Neural cell (in vitro differentiated cells): Measurements from ENCODE around the gene CHST11. TPM values are rescaled to one million over a fixed set of nuclear protein-coding genes. Genes with fewer than 3 reads are reported as not detected.

Source experiments
- H2AFZ ChIP-seq: fragments of 200-600, 300-800 bp; sonication (generic), shearing (Covaris generic); 2 replicates; pipeline ENCODE4 v1.6.0; 2014; ENCODE audit warnings: low read depth, mild to moderate bottlenecking, antibody characterized with exemption, low read length, moderate library complexity
- H3F3A ChIP-seq: fragments of 200-600 bp; shearing (Covaris generic); 2 replicates; pipeline ENCODE4 v1.6.1; 2016; ENCODE audit warnings: mild to moderate bottlenecking, moderate library complexity, mixed read lengths, antibody characterized with exemption, low read length; ENCODE audit not compliant: insufficient read depth, poor library complexity, severe bottlenecking
- H3K27ac ChIP-seq: fragments of 200-600, 300-800 bp; sonication (generic), shearing (Covaris generic); 2 replicates; pipeline ENCODE4 v1.5.1; 2014; ENCODE audit warnings: mild to moderate bottlenecking, low read length, moderate library complexity
- H3K27me3 ChIP-seq: fragments of 300-800, 200-600 bp; sonication (generic), shearing (Covaris generic); 2 replicates; pipeline ENCODE4 v1.6.0; 2014; ENCODE audit warnings: mild to moderate bottlenecking, low read depth, low read length, moderate library complexity; ENCODE audit not compliant: insufficient read depth
- H3K36me3 ChIP-seq: fragments of 300-800, 200-600 bp; sonication (generic), shearing (Covaris generic); 2 replicates; pipeline ENCODE4 v1.5.1; 2014; ENCODE audit warnings: mild to moderate bottlenecking, antibody characterized with exemption, low read length, moderate library complexity; ENCODE audit not compliant: insufficient read depth
- H3K4me2 ChIP-seq: fragments of 300-800, 200-600 bp; sonication (generic), shearing (Covaris generic); 2 replicates; pipeline ENCODE4 v1.6.0; 2014; ENCODE audit warnings: mild to moderate bottlenecking, low read length
- H3K4me3 ChIP-seq: fragments of 300-800, 200-600 bp; sonication (generic), shearing (Covaris generic); 2 replicates; pipeline ENCODE4 v1.5.1; 2014; ENCODE audit warnings: mild to moderate bottlenecking, low read length, moderate library complexity
- H3K79me2 ChIP-seq: fragments of 200-600 bp; shearing (Covaris generic); replicated peaks from 2 replicates; pipeline ENCODE4 v1.6.0; 2014; ENCODE audit warnings: mild to moderate bottlenecking, low read length, moderate library complexity; ENCODE audit not compliant: insufficient read depth
- H3K9ac ChIP-seq: fragments of 300-800, 200-600 bp; sonication (generic), shearing (Covaris generic); 2 replicates; pipeline ENCODE4 v1.6.1; 2016; ENCODE audit warnings: mild to moderate bottlenecking, low read length, mixed read lengths
- H3K9me2 ChIP-seq: fragments of 200-600 bp; shearing (Covaris generic); 2 replicates; pipeline ENCODE4 v1.6.1; 2016; ENCODE audit warnings: mild to moderate bottlenecking, low read length, mixed read lengths; ENCODE audit not compliant: insufficient read depth
- H3K9me3 ChIP-seq: fragments of 200-600, 300-800 bp; sonication (generic), shearing (Covaris generic); 2 replicates; pipeline ENCODE4 v1.6.1; 2016; ENCODE audit warnings: mild to moderate bottlenecking, mixed run types, low read length, moderate library complexity, mixed read lengths
- H4K20me1 ChIP-seq: fragments of 200-600 bp; shearing (Covaris generic); 2 replicates; pipeline ENCODE4 v1.6.1; 2016; ENCODE audit warnings: mild to moderate bottlenecking, mixed run types; ENCODE audit not compliant: insufficient read depth
- EP300 ChIP-seq: fragments of 450-650 bp; conservative IDR thresholded peaks from 2 replicates; pipeline ENCODE4 v1.6.1; 2014; ENCODE audit warnings: antibody characterized with exemption, mild to moderate bottlenecking, moderate library complexity; ENCODE audit not compliant: poor library complexity, severe bottlenecking
- EZH2 ChIP-seq: fragments of 200-600, 300-800 bp; shearing (Covaris generic), sonication (generic); IDR thresholded peaks from 2 replicates; pipeline ENCODE4 v1.6.1; 2014; ENCODE audit warnings: antibody characterized with exemption, low read length, borderline replicate concordance, mild to moderate bottlenecking; ENCODE audit not compliant: insufficient read depth, poor library complexity, severe bottlenecking
- MXI1 ChIP-seq: fragments of 450-650 bp; conservative IDR thresholded peaks from 2 replicates; pipeline ENCODE4 v1.6.1; 2014; ENCODE audit warnings: antibody characterized with exemption, mild to moderate bottlenecking; ENCODE audit not compliant: poor library complexity, severe bottlenecking
- POLR2AphosphoS5 ChIP-seq: IDR thresholded peaks from 2 replicates; pipeline ENCODE4 v1.6.1; 2012
- RAD21 ChIP-seq: fragments of 450-650 bp; conservative IDR thresholded peaks from 2 replicates; pipeline ENCODE4 v1.6.1; 2014; ENCODE audit warnings: antibody characterized with exemption, mild to moderate bottlenecking, moderate library complexity
- REST ChIP-seq: IDR thresholded peaks from 2 replicates; pipeline ENCODE4 v1.6.1; 2012; ENCODE audit warnings: borderline replicate concordance
- SMC3 ChIP-seq: fragments of 450-650 bp; conservative IDR thresholded peaks from 2 replicates; pipeline ENCODE4 v1.6.1; 2014; ENCODE audit warnings: antibody characterized with exemption, mild to moderate bottlenecking, moderate library complexity; ENCODE audit not compliant: poor library complexity
- TAF1 ChIP-seq: IDR thresholded peaks from 2 replicates; pipeline ENCODE4 v1.6.1; 2012; ENCODE audit warnings: low read depth
- polyA plus RNA-seq: library from polyadenylated mRNA; depleted of rRNA; stranded (reverse); fragments of >200 nt; gene quantifications from 2 replicates; pipeline ENCODE4 v1.2.3, GENCODE V29; 2014
- TF ChIP-seq, protein P1 (sequence below): fragments of 450-650 bp; IDR thresholded peaks from 2 replicates; pipeline ENCODE4 v1.5.1; 2014; ENCODE audit warnings: antibody characterized with exemption, mild to moderate bottlenecking, moderate library complexity; ENCODE audit not compliant: poor library complexity, severe bottlenecking

Gene CHST11
- polyA plus RNA-seq, 1 donor from 2014 or later, result 15.0 TPM

DNA sequence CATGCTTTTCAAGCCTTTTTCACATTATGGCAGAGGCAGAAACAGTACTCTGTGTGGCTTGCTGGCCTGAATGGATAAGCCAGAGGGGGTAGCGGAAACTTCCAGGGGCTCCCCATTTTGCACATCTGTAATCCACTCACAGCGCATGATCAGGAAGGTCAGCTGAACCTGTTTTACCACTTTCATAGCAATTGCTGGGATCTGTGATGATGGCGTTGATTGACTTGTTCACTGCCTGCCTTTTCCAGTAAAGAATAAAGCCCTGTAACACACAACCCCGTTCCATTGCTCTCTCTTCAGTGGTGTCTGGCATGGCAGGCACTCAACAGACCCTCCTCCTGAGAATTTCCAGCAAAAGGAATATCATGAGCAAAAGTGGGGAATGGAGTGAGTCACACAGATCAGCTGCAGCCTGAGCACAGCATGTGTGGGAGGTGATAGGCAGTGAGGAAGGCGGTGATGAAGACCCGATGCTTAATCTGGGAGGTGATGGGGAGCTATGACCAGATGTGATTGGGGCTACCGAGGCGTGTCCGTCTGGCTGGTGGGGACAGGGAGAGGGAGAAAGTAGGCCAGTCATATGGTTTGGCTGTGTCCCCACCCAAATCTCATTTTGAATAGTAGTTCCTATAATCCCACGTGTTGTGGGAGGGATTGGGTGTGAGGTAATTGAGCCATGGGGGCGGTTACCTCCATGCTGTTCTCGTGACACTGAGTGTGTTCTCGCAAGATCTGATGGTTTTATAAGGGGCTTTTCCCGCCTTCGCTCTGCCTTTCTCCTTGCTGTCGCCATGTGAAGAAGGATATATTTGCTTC, 44.7 kb upstream of the CHST11 start:
- Histone ChIP-seq H3F3A (no peaks in the 10 kb centered on the region), H3K36me3 (no peaks in the 10 kb centered on the region), H4K20me1 (no peaks in the 10 kb centered on the region), H3K9ac (no peak overlapping the region), H2AFZ (no peak overlapping the region), H3K9me2 (no peaks in the 10 kb centered on the region), H3K9me3 (no peaks in the 10 kb centered on the region), H3K4me2 (no peak overlapping the region), H3K4me3 (no peak overlapping the region), H3K79me2 (no peaks in the 10 kb centered on the region), H3K27ac (no peak overlapping the region), H3K27me3 (no peaks in the 10 kb centered on the region)
- TF ChIP-seq, protein P1, sequence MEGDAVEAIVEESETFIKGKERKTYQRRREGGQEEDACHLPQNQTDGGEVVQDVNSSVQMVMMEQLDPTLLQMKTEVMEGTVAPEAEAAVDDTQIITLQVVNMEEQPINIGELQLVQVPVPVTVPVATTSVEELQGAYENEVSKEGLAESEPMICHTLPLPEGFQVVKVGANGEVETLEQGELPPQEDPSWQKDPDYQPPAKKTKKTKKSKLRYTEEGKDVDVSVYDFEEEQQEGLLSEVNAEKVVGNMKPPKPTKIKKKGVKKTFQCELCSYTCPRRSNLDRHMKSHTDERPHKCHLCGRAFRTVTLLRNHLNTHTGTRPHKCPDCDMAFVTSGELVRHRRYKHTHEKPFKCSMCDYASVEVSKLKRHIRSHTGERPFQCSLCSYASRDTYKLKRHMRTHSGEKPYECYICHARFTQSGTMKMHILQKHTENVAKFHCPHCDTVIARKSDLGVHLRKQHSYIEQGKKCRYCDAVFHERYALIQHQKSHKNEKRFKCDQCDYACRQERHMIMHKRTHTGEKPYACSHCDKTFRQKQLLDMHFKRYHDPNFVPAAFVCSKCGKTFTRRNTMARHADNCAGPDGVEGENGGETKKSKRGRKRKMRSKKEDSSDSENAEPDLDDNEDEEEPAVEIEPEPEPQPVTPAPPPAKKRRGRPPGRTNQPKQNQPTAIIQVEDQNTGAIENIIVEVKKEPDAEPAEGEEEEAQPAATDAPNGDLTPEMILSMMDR, result no peak
- TF ChIP-seq POLR2AphosphoS5 (no peak), REST (no peak), TAF1 (no peak), SMC3 (no peak), EP300 (no peak), MXI1 (no peak), EZH2 (no peak), RAD21 (no peak)

DNA sequence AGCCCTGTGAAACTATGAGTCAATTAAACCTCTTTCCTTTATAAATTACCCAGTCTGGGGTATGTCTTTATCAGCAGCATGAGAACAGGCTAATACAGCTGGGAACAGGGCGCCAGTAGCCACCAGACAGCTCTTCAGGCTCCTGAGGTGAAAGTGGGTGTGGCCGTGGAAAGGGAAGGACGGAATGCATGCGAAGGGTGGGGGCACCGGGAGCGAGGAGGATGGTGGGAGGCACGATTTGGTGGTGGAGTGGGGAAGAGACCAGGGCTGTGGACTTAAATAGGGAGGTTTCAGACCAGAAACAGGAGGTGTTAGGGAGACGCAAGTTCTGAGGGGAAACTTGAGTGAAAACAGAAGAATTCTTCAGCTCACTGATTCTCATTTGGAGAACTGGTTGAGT, 44.1 kb upstream of the CHST11 start:
- Histone ChIP-seq H4K20me1 (no peaks in the 10 kb centered on the region), H3K9ac (no peak overlapping the region), H3K36me3 (no peaks in the 10 kb centered on the region), H3K4me3 (no peak overlapping the region), H3K9me2 (no peaks in the 10 kb centered on the region), H3K79me2 (no peaks in the 10 kb centered on the region), H3F3A (no peaks in the 10 kb centered on the region), H3K9me3 (no peaks in the 10 kb centered on the region), H3K27ac (no peak overlapping the region), H2AFZ (no peak overlapping the region), H3K4me2 (no peak overlapping the region), H3K27me3 (no peaks in the 10 kb centered on the region)
- TF ChIP-seq SMC3 (no peak), RAD21 (no peak), TAF1 (no peak), MXI1 (no peak), POLR2AphosphoS5 (no peak), EZH2 (no peak), EP300 (no peak), REST (no peak)
- TF ChIP-seq, protein P1, result no peak
